Measurements from ENCODE around the gene DBP.

The DBP gene

GRCh38 chr19:48609571-48610108 lies 27.5 kb downstream of the DBP start:
- DNase-seq (ENCODE audit: low spot score): no peak

GRCh38 chr19:48608798-48609263 lies 28.3 kb downstream of the DBP start:
- peak; percentile 71 for DNase-seq (ENCODE audit: low spot score)

GRCh38 chr19:48607359-48607755 lies 29.8 kb downstream of the DBP start:
- DNase-seq (ENCODE audit: low spot score): no peak

GRCh38 chr19:48606463-48607358 lies 30.5 kb downstream of the DBP start, which contains the start of gene SPACA4:
Gene SPACA4 (plus strand): TSS chr19:48606742. CDS start chr19:48606979, 237 bp downstream.
- DNase-seq (ENCODE audit: low spot score): no peak

GRCh38 chr19:48603850-48604249 lies 33.3 kb downstream of the DBP start:
- no peak for DNase-seq (ENCODE audit: low spot score)

GRCh38 chr19:48603449-48603848 lies 33.7 kb downstream of the DBP start:
- no peak for DNase-seq (ENCODE audit: low spot score)

GRCh38 chr19:48603001-48603400 lies 34.2 kb downstream of the DBP start:
- DNase-seq (ENCODE audit: low spot score): no peak

- no peak for DNase-seq (ENCODE audit: low spot score)
Measured at GRCh38 chr19:48600679-48601417, 36.3 kb downstream of the DBP start.

- DNase-seq (ENCODE audit: low spot score): no peak
Measured at GRCh38 chr19:48598996-48599700, 38.0 kb downstream of the DBP start.

GRCh38 chr19:48596679-48597465 lies 40.3 kb downstream of the DBP start:
- DNase-seq (ENCODE audit: low spot score): peak; percentile 67

GRCh38 chr19:48596237-48596636 lies 40.9 kb downstream of the DBP start:
- DNase-seq (ENCODE audit: low spot score): no peak

- no peak for DNase-seq (ENCODE audit: low spot score)
Measured at GRCh38 chr19:48595833-48596232, 41.3 kb downstream of the DBP start.

- no peak for DNase-seq (ENCODE audit: low spot score)
Measured at GRCh38 chr19:48595171-48595570, 42.0 kb downstream of the DBP start.

GRCh38 chr19:48591021-48591420 lies 46.2 kb downstream of the DBP start:
- DNase-seq (ENCODE audit: low spot score): no peak

GRCh38 chr19:48588670-48589401 lies 48.3 kb downstream of the DBP start:
- DNase-seq (ENCODE audit: low spot score): peak; percentile 87

GRCh38 chr19:48587387-48587786 lies 49.8 kb downstream of the DBP start:
- no peak for DNase-seq (ENCODE audit: low spot score)

- no peak for DNase-seq (ENCODE audit: low spot score)
Measured at GRCh38 chr19:48582168-48582567, 55.0 kb downstream of the DBP start.
